Astrocyte of the cerebellum (primary cell): ENCODE results near the gene WDR18.
A peak's percentile ranks its signal among the peaks of the same experiment; 100 is the strongest.

Experiments used
- DNase-seq: peaks from one replicate; pipeline ENCODE4 v3.0.0-alpha.2; 2011; ENCODE audit warnings: low read depth
- H3K4me3 ChIP-seq: 2 replicates; pipeline ENCODE4 v1.5.1; 2011; ENCODE audit warnings: mild to moderate bottlenecking, low read depth, low read length, moderate library complexity
- CTCF ChIP-seq: IDR thresholded peaks from 2 replicates; pipeline ENCODE4 v1.5.1; 2012; ENCODE audit warnings: low read length, low read depth, moderate library complexity, mild to moderate bottlenecking; ENCODE audit errors: missing control alignments
- in situ Hi-C: cut with HindIII; loops from 2 replicates; pipeline ENCODE4 v1.10.0; 2017; ENCODE audit warnings: low sequenced_read_pairs

Gene WDR18

GRCh38 chr19:1025960-1026782 lies 42.0 kb downstream of the WDR18 start, which contains the start of gene CNN2:
CNN2 (plus strand) TSS chr19:1026608; CDS start chr19:1026662, 54 bp downstream.
- no peak for TF ChIP-seq CTCF
- in situ Hi-C loops, result no loop called here
- H3K4me3 ChIP-seq, result peak within 1 kb of the TSS; percentile 100
- DNase-seq, result no peak

GRCh38 chr19:1026783-1027649 lies 42.9 kb downstream of the WDR18 start:
- peak overlapping the region; percentile 100 for H3K4me3 ChIP-seq
- no peak for DNase-seq
- no peak for TF ChIP-seq CTCF
- in situ Hi-C loops, result no loop called here

GRCh38 chr19:1027650-1028061 lies 43.5 kb downstream of the WDR18 start:
- H3K4me3 ChIP-seq, result peak overlapping the region; percentile 100
- in situ Hi-C loops, result no loop called here
- DNase-seq, result no peak
- no peak for TF ChIP-seq CTCF

GRCh38 chr19:1028062-1028926 lies 44.1 kb downstream of the WDR18 start:
- DNase-seq, result peak; percentile 97
- in situ Hi-C loops, result no loop called here
- peak overlapping the region; percentile 100 for H3K4me3 ChIP-seq
- TF ChIP-seq CTCF, result no peak

GRCh38 chr19:1032264-1032867 lies 48.2 kb downstream of the WDR18 start:
- DNase-seq, result no peak
- no peak for TF ChIP-seq CTCF

More at GRCh38 chr19:1032264-1032867, 48.2 kb downstream of the WDR18 start:
- in situ Hi-C loops, result no loop called here
- H3K4me3 ChIP-seq, result no peak overlapping the region
